Left colon (tissue), 2 donors: ENCODE results near the gene DOCK4. TPM values are rescaled to one million over a fixed set of nuclear protein-coding genes. Genes with fewer than 3 reads are reported as not detected.

Experiments used
- ATAC-seq: fragments of 200-7000 bp; cut with Tn5 transposase; one replicate; pipeline ENCODE4 v1.9.1; 2020; ENCODE audit warnings: mild to moderate bottlenecking, moderate library complexity
- DNase-seq, 2 donors: peaks; one replicate each; pipeline ENCODE4 v3.0.0-alpha.2; 2020
- intact Hi-C, 2 donors: fragments of 100-400 bp; cut with DNase I in 1 of 2; cut with micrococcal nuclease in 1 of 2; formaldehyde crosslinking; loops; one replicate each; pipeline versions ENCODE4 v1.11.2 to v1.14.0; 2022; cut with DNase I, micrococcal nuclease
- total RNA-seq, 2 donors: library from RNA; stranded (reverse); fragmentation: NEBNext Ultra II Directional; extraction: Animal tissue kit (Norgen Biotek cat#: 25700); gene quantifications; one replicate each; pipeline ENCODE4 v1.2.1, GENCODE V29; 2021
- donor health status: DM: no; HTN: no; CAD: no.
- donor health status: DM: yes; HTN: yes; CAD: no.

Gene DOCK4
- total RNA-seq, 2 donors from 2014 or later, result 6.6 to 11.5 TPM

DNA sequence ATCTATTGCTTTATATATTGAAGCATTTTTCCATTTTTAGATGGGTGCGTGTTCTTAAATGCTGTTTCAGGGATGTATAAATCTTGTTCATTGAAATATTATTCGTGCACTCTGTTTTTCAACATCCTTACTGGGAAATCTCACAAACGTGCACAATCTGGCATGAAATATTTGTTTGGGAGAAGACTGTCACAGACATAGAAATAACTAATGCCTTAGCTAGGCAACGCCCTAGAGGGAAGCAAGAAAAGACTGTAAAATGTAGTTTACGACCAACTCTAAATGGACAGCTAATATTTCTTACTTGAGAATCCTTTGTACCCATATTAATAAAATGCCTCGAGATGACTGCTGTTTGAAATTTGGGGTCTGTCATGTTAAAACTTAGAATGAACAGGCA, 8.9 kb downstream of the DOCK4 start:
- no peak for ATAC-seq
- intact Hi-C loops, result no loop called here
- DNase-seq, result no peak

GRCh38 chr7:112195717-112196116, 10.5 kb downstream of the DOCK4 start:
- no peak for DNase-seq
- intact Hi-C loops, result no loop called here
- no peak for ATAC-seq

GRCh38 chr7:112193915-112194502, 12.2 kb downstream of the DOCK4 start:
- ATAC-seq (peak; percentile 52), DNase-seq (no peak)
- intact Hi-C loops, result no loop called here

DNA sequence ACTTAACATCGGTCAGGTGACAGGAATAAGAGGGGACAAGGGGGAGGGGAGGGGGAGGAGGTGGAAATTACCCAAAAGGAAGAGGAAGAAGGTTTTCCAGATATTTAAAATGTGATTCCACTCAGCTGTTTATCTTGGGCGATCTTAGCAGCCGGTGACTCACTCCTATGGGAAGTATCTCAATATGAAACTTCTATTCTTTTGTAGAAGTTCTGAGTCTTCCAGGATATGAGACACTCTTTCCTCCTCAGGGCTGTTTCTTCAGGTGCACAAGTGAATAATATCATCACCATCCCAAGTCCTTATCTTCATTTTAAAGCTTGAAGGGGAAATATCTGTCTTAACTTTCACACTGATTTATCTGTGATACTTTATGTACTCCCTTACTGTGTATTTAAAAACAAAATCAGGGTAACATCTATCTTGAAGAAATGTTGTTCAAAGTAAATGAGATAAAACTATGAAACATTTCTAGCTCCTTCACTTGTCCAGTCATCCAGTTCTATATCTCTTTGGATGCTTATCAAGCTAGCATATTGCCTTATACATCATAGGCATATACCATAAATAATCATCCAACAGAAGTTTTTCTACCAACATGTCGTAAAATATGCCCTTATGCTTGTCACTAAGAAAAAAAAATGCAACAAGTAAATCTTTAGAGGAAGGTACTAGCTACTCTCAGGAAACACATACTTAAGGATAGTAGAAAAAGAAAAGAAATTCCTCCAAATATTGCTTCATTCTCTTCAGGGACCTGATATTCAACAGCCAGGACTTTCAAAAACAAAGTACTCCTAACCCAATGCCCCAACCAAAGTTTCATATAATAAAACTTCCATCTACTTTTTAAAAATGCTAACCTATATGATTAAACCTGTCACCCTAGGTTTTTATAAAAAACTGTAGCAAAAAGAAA, 13.7 kb downstream of the DOCK4 start:
- no peak for ATAC-seq
- DNase-seq, result no peak
- intact Hi-C loops, result no loop called here

GRCh38 chr7:112190120-112190519, 16.1 kb downstream of the DOCK4 start:
- DNase-seq (no peak), ATAC-seq (no peak)
- intact Hi-C loops, result no loop called here

DNA sequence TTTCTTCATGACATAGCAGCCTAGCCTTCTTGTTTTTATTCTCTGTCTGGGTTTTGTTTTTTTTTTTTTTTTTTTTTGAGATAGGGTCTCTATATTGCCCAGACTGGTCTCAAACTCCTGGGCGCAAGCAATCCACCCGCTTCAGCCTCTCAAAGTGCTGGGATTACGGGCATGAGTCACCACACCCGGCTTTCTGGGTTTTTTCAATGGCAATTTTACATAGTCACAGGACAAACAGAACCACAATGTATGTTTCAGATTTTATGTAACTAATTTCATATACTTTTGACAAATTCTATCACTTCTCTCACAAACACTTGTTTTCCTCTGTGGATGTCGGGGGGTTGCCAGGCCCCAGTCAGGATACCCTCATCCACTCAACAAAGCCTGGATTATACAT, 16.5 kb downstream of the DOCK4 start:
- intact Hi-C loops, result no loop called here
- DNase-seq (no peak), ATAC-seq (no peak)

- intact Hi-C loops, result no loop called here
- DNase-seq (no peak), ATAC-seq (no peak)
Measured at GRCh38 chr7:112188257-112188656, 17.9 kb downstream of the DOCK4 start.

GRCh38 chr7:112186300-112186699, 19.9 kb downstream of the DOCK4 start:
- ATAC-seq, result no peak
- intact Hi-C loops, result no loop called here
- no peak for DNase-seq

DNA sequence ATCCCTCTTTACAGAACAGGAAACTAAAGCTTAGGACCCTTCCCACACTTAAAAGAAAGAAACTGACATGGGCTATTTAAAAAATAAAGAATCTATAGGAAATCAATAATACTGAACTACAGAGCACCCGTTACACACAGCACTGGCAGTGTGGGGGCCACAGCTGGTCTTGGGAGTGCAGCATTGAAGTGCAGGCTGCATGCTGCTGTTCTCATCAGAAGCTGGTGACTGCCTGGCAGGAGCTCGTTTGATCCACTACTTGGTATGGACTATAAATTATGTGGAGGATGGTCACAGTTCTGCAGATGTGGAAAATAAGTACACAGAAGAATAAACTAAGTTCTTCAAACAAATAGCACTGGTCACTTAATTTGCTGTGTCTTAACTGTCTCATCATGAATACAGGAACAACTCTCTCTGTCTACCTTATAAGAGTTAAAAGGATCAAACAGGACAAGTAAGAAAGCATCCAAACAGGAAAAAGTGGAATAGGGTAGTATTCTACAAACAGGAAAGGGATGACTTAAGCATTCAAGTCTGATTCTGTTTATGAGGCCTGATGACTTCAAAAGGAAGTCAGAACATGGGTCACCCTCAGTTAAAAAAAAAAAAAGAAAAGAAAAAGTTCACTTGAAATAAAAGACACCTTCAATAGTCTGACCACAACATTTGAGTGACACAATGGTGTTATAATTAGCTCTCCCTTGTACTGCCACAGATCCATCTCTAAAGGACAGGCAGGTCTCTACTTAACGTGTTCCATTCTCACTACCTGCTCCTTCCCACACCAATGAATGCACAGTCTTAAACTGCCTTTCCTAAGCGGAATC, 21.0 kb downstream of the DOCK4 start:
- intact Hi-C loops, result no loop called here
- DNase-seq (no peak), ATAC-seq (no peak)

DNA sequence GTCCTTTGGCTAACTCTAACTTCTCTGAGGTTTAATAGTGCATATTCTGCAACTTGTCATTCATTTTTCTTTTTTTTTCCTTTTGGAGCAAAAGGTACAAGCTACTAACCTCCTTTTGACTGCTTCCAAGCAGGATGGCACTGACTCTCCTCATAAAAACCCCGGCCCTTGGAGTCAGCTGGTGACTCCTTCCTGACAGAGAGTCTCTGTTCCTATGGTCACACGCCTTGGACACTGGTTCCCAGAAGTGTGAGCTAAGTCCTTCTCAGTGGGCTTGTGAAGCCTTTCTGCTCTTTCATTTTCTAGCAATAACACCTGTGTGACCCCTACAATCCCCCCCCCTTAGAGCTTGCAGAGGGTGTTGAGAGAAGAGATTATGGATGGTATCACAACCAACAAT, 21.7 kb downstream of the DOCK4 start:
- intact Hi-C loops, result no loop called here
- ATAC-seq, result no peak
- no peak for DNase-seq

GRCh38 chr7:112183266-112183665, 22.9 kb downstream of the DOCK4 start:
- ATAC-seq, result no peak
- intact Hi-C loops, result no loop called here
- DNase-seq, result no peak

DNA sequence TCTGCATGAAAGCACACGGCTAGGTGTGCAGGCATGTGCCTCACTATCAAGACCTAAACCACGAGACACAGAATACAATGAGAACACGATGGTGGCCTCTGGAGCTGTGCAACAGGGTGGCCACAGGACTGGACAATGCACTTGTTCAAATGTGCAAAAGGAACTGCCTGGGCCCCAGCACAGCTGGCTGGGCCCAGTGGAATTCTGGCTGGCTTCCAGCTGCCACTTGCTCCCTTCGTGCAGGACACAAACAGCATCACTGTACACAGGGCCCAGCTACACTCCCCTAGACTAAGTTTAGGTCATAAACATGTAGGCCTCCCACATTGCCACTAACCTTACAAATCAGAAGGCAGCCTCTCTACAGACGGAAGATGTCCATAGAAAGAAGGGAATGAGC, 23.4 kb downstream of the DOCK4 start:
- no peak for ATAC-seq
- intact Hi-C loops, result no loop called here
- peak in 1 of 2 donors; percentile 8 for DNase-seq

DNA sequence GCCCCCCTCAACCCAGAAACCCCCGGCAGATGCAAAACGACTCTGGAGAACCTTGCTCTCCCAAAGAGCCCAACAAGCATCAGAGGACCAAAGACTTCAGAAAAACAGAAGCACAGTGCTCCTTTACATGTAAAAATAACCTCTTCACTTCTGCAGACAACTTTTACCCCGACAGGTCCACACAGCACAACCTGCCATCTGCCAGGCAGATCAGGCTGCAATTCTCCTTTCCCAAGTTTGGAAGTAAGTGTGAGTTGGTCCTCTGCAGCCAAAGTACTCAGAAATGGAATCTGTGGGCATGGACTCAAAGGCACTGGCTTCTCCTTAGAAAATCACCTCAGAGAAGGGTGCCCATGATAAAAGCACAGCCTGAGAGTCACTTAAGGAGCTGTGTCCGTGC, 26.0 kb downstream of the DOCK4 start:
- intact Hi-C loops, result no loop called here
- no peak for ATAC-seq
- DNase-seq, result no peak

- ATAC-seq (no peak), DNase-seq (no peak)
- intact Hi-C loops, result no loop called here
Measured at GRCh38 chr7:112176693-112177415, 29.3 kb downstream of the DOCK4 start.

DNA sequence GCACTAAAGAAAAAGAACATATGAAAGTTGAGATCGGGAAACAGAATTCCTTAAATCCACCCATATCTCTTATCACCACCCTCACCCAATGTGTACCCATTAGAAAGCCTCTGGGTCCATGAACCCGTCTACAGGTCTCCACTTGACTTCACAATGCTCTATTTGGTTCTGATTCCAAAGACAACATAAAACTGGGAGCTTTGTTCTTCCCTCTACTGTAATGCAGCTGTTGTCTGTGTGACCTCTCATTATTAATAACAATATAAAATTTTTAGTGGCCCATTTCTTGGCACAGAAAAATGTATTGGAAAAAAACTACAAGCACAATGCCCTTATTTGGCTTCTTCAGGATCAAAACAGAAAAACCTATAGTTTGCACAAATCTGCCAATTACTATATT, 30.0 kb downstream of the DOCK4 start:
- no peak for DNase-seq
- ATAC-seq, result no peak
- intact Hi-C loops, result no loop called here

DNA sequence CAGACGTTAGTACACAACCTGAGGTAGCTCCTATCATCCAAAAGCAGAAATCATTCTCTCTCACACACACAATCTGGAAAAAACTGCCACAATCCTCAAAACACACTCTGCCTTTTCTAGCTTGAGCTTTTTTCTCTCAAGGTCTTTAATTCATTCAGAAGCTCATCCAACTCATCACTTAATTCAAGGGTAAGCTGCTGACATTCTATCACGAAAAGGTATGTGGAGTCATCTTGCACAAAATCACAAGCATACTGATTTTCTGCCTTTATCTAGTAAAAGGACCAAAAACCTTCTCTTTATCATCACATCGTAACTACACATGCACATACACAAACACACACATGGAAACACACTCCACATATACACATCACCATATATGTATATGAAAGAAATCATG, 32.0 kb downstream of the DOCK4 start:
- intact Hi-C loops, result no loop called here
- ATAC-seq (no peak), DNase-seq (no peak)

GRCh38 chr7:112173568-112173905, 32.7 kb downstream of the DOCK4 start:
- intact Hi-C loops, result no loop called here
- no peak for DNase-seq
- ATAC-seq, result no peak

DNA sequence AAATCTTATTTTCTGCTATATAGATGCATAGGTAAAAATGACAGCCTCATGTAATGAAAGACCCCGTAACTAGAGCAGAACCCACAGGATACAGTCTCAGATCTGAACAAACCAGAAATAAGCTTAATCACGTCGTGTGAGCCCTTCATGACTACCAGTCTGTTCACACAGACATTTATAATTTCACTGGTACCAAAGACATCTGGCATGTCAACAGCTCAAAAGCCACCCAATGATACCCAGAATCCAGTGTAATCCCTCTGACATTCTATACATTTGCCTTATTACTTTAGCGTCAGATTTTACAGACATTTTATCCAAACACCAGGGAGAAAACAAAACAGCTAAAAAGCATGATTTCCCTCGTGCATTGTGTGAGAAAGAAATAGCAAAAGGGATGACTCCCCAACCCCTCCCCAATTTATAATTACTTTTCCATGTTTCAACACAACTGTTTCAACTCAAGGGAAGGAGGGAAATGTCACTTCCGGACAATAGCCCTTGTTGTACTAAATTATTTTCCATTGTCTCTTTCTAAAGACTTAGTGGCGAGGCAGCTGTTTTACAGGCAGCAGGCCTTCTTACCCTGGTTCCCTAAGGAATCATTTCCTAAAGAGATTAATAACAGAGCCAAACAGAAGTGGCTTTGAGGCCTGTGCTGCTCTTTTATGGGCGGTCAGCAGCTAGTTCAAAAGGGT, 33.2 kb downstream of the DOCK4 start:
- no peak for DNase-seq
- intact Hi-C loops, result no loop called here
- ATAC-seq, result no peak

GRCh38 chr7:112171673-112172072, 34.5 kb downstream of the DOCK4 start:
- intact Hi-C loops, result no loop called here
- no peak for ATAC-seq
- no peak for DNase-seq
